Right atrium auricular region (tissue), 2 donors: ENCODE results near the gene ITGB3. TPM values are rescaled to one million over a fixed set of nuclear protein-coding genes. Genes with fewer than 3 reads are reported as not detected.
A peak's percentile ranks its signal among the peaks of the same experiment; 100 is the strongest.

Experiments used
- DNase-seq: peaks from one replicate; pipeline ENCODE4 v3.0.0-alpha.2; 2019; ENCODE audit warnings: low spot score
- H3K27ac ChIP-seq, 2 donors: fragments of 200-600 bp; sonication (generic); 1 replicate in 1 of 2; 2 replicates in 1 of 2; pipeline ENCODE4 v1.5.1; 2016 to 2019
- H3K27me3 ChIP-seq, 2 donors: fragments of 200-600 bp; sonication (generic); one replicate each; pipeline versions ENCODE4 v1.5.1 to v1.6.0; 2017 to 2019
- H3K36me3 ChIP-seq: fragments of 200-600 bp; sonication (generic); one replicate; pipeline ENCODE4 v1.5.1; 2016
- H3K4me1 ChIP-seq, 2 donors: fragments of 200-600 bp; sonication (generic); one replicate each; pipeline versions ENCODE4 v1.5.1 to v1.6.0; 2017 to 2019
- H3K4me3 ChIP-seq, 2 donors: fragments of 200-600 bp; sonication (generic); 1 replicate in 1 of 2; 2 replicates in 1 of 2; pipeline ENCODE4 v1.5.1; 2017 to 2019; ENCODE audit warnings: mild to moderate bottlenecking in 1 of 2, moderate library complexity in 1 of 2
- H3K9me3 ChIP-seq, 2 donors: fragments of 200-600 bp; sonication (generic); one replicate each; pipeline ENCODE4 v1.5.1; 2019
- CTCF ChIP-seq, 2 donors: fragments of 200-600 bp; sonication (generic); IDR thresholded peaks; one replicate each; pipeline ENCODE4 v1.5.1; 2019; ENCODE audit warnings: antibody characterized with exemption in 2 of 2
- total RNA-seq, 2 donors: library from RNA; depleted of rRNA; stranded (reverse); fragments of >200 nt; gene quantifications; one replicate each; pipeline ENCODE4 v1.1.0, GENCODE V29; 2016

Gene ITGB3
- total RNA-seq, 2 donors from 2014 or later: 3.0 to 13.6 TPM

- Histone ChIP-seq H3K4me1 (no peaks in the 10 kb centered on the region), H3K36me3 (peaks cover 94% of the 10 kb centered on the region), H3K27me3 (no peaks in the 10 kb centered on the region), H3K4me3 (no peak overlapping the region), H3K9me3 (no peaks in the 10 kb centered on the region), H3K27ac (no peak overlapping the region)
- DNase-seq: no peak
- TF ChIP-seq CTCF (IDR thresholded peaks at IDR 0.05): no peak
Measured at GRCh38 chr17:47289302-47289701, 35.7 kb downstream of the ITGB3 start.

- no peak overlapping the region for H3K27ac ChIP-seq
- no peak overlapping the region for H3K4me3 ChIP-seq
- peaks cover 81% of the 10 kb centered on the region for H3K36me3 ChIP-seq
- no peak for TF ChIP-seq CTCF (IDR thresholded peaks at IDR 0.05)
- DNase-seq: no peak
- H3K4me1 ChIP-seq: peaks cover 0 to 15% of the 10 kb centered on the region in 2 donors
- no peaks in the 10 kb centered on the region for H3K27me3 ChIP-seq
- no peaks in the 10 kb centered on the region for H3K9me3 ChIP-seq
Measured at GRCh38 chr17:47290870-47291241, 37.2 kb downstream of the ITGB3 start.

GRCh38 chr17:47291242-47291873 is 37.7 kb downstream of the ITGB3 start:
- peaks cover 77% of the 10 kb centered on the region for H3K36me3 ChIP-seq
- H3K27me3 ChIP-seq: no peaks in the 10 kb centered on the region
- no peak for DNase-seq
- H3K9me3 ChIP-seq: no peaks in the 10 kb centered on the region
- H3K27ac ChIP-seq: no peak overlapping the region
- no peak overlapping the region for H3K4me3 ChIP-seq
- TF ChIP-seq CTCF (IDR thresholded peaks at IDR 0.05): no peak
- H3K4me1 ChIP-seq: peaks cover 0 to 17% of the 10 kb centered on the region in 2 donors

- TF ChIP-seq CTCF (IDR thresholded peaks at IDR 0.05): no peak
- H3K27ac ChIP-seq: no peak overlapping the region
- no peaks in the 10 kb centered on the region for H3K9me3 ChIP-seq
- no peak overlapping the region for H3K4me3 ChIP-seq
- no peaks in the 10 kb centered on the region for H3K27me3 ChIP-seq
- no peak for DNase-seq
- H3K36me3 ChIP-seq: peaks cover 69% of the 10 kb centered on the region
- H3K4me1 ChIP-seq: peaks cover 0 to 17% of the 10 kb centered on the region in 2 donors
Measured at GRCh38 chr17:47292206-47292605, 38.6 kb downstream of the ITGB3 start.

GRCh38 chr17:47295037-47295873 is 41.6 kb downstream of the ITGB3 start:
- Histone ChIP-seq H3K4me1 (peaks cover 0 to 17% of the 10 kb centered on the region in 2 donors), H3K4me3 (no peak overlapping the region), H3K27ac (peak overlapping the region; percentile 19 to 50), H3K27me3 (no peaks in the 10 kb centered on the region), H3K36me3 (peaks cover 63% of the 10 kb centered on the region), H3K9me3 (no peaks in the 10 kb centered on the region)
- TF ChIP-seq CTCF (IDR thresholded peaks at IDR 0.05): no peak
- DNase-seq: peak; percentile 69
